ENCODE measurements around the gene FFAR2. TPM values are rescaled to one million over a fixed set of nuclear protein-coding genes. Genes with fewer than 3 reads are reported as not detected.
A peak's percentile ranks its signal among the peaks of the same experiment; 100 is the strongest.

The FFAR2 gene
- total and polyA plus RNA-seq, 7 experiments from 2014 or later, result 2.2 to 7.1 TPM; not detected in 5

GRCh38 chr19:35414442-35414841 is 33.6 kb upstream of the FFAR2 start:
- peaks cover 0 to 52% (median 22%) of the 10 kb centered on the region in 5 donors for H3K27me3 Mint-ChIP-seq
- no peaks in the 10 kb centered on the region for H3K4me1 ChIP-seq (ENCODE audit: control insufficient read depth in 2 of 2, insufficient read depth in 2 of 2, low read length in 2 of 2)
- H3K27me3 ChIP-seq (ENCODE audit: control insufficient read depth in 2 of 2, insufficient read depth in 2 of 2, low read length in 2 of 2), result peaks cover 0 to 10% of the 10 kb centered on the region in 2 donors
- H3K4me3 Mint-ChIP-seq, result no peak overlapping the region
- DNase-seq (no peak), ATAC-seq (no peak)
- no peaks in the 10 kb centered on the region for H3K36me3 Mint-ChIP-seq
- POLR2A ChIA-PET, result no interaction called here
- H3K9me3 Mint-ChIP-seq, result peaks cover 0 to 1% (median 0%) of the 10 kb centered on the region in 11 donors
- peaks cover 0 to 4% (median 0%) of the 10 kb centered on the region in 7 donors for H3K4me1 Mint-ChIP-seq
- intact Hi-C loops (cut with micrococcal nuclease), result no loop called here
- no peak overlapping the region for H3K4me3 ChIP-seq (ENCODE audit: low read length)
- no peaks in the 10 kb centered on the region for H3K9me3 ChIP-seq (ENCODE audit: control insufficient read depth in 2 of 3, low read length in 3 of 3)
- H3K36me3 ChIP-seq (ENCODE audit: control insufficient read depth in 2 of 3, insufficient read depth in 3 of 3, low read length in 3 of 3), result no peaks in the 10 kb centered on the region
- no peak overlapping the region for H3K27ac ChIP-seq (ENCODE audit: low read depth, low read length)
- CTCF ChIA-PET, result no interaction called here
- no peak overlapping the region for H3K27ac Mint-ChIP-seq

- no peak overlapping the region for H3K27ac Mint-ChIP-seq
- no peak for ATAC-seq
- intact Hi-C loops (cut with micrococcal nuclease), result no loop called here
- no peaks in the 10 kb centered on the region for H3K36me3 Mint-ChIP-seq
- Histone ChIP-seq H3K4me3 (ENCODE audit: low read length) (no peak overlapping the region), H3K4me1 (ENCODE audit: control insufficient read depth in 2 of 2, insufficient read depth in 2 of 2, low read length in 2 of 2) (no peaks in the 10 kb centered on the region), H3K27ac (ENCODE audit: low read depth, low read length) (no peak overlapping the region), H3K27me3 (ENCODE audit: control insufficient read depth in 2 of 2, insufficient read depth in 2 of 2, low read length in 2 of 2) (peaks cover 0 to 10% of the 10 kb centered on the region in 2 donors), H3K36me3 (ENCODE audit: control insufficient read depth in 2 of 3, insufficient read depth in 3 of 3, low read length in 3 of 3) (no peaks in the 10 kb centered on the region), H3K9me3 (ENCODE audit: control insufficient read depth in 2 of 3, low read length in 3 of 3) (no peaks in the 10 kb centered on the region)
- H3K4me1 Mint-ChIP-seq, result peaks cover 0 to 6% (median 0%) of the 10 kb centered on the region in 7 donors
- H3K4me3 Mint-ChIP-seq, result no peak overlapping the region
- POLR2A ChIA-PET, result no interaction called here
- peaks cover 0 to 1% (median 0%) of the 10 kb centered on the region in 11 donors for H3K9me3 Mint-ChIP-seq
- CTCF ChIA-PET, result no interaction called here
- DNase-seq, result no peak
- peaks cover 0 to 40% (median 22%) of the 10 kb centered on the region in 5 donors for H3K27me3 Mint-ChIP-seq
These were observed 31.7 kb upstream of the FFAR2 start for GRCh38 chr19:35416331-35416730.

GRCh38 chr19:35417278-35417677 is 30.8 kb upstream of the FFAR2 start:
- Mint-ChIP-seq H3K27me3 (peaks cover 0 to 40% (median 22%) of the 10 kb centered on the region in 5 donors), H3K4me3 (no peak overlapping the region), H3K4me1 (peaks cover 0 to 6% (median 0%) of the 10 kb centered on the region in 7 donors), H3K27ac (peak overlapping the region in 1 of 9 donors; percentile 32), H3K36me3 (no peaks in the 10 kb centered on the region), H3K9me3 (no peaks in the 10 kb centered on the region)
- DNase-seq, result no peak
- no peaks in the 10 kb centered on the region for H3K36me3 ChIP-seq (ENCODE audit: control insufficient read depth in 2 of 3, insufficient read depth in 3 of 3, low read length in 3 of 3)
- no peaks in the 10 kb centered on the region for H3K9me3 ChIP-seq (ENCODE audit: control insufficient read depth in 2 of 3, low read length in 3 of 3)
- H3K27ac ChIP-seq (ENCODE audit: low read depth, low read length), result no peak overlapping the region
- ChIA-PET POLR2A (no interaction called here), CTCF (no interaction called here)
- H3K27me3 ChIP-seq (ENCODE audit: control insufficient read depth in 2 of 2, insufficient read depth in 2 of 2, low read length in 2 of 2), result peaks cover 0 to 10% of the 10 kb centered on the region in 2 donors
- intact Hi-C loops (cut with micrococcal nuclease), result no loop called here
- no peak for ATAC-seq
- no peaks in the 10 kb centered on the region for H3K4me1 ChIP-seq (ENCODE audit: control insufficient read depth in 2 of 2, insufficient read depth in 2 of 2, low read length in 2 of 2)
- no peak overlapping the region for H3K4me3 ChIP-seq (ENCODE audit: low read length)

- Histone ChIP-seq H3K27ac (ENCODE audit: low read depth, low read length) (no peak overlapping the region), H3K4me1 (ENCODE audit: control insufficient read depth in 2 of 2, insufficient read depth in 2 of 2, low read length in 2 of 2) (no peaks in the 10 kb centered on the region), H3K4me3 (ENCODE audit: low read length) (no peak overlapping the region), H3K27me3 (ENCODE audit: control insufficient read depth in 2 of 2, insufficient read depth in 2 of 2, low read length in 2 of 2) (peaks cover 0 to 10% of the 10 kb centered on the region in 2 donors), H3K9me3 (ENCODE audit: control insufficient read depth in 2 of 3, low read length in 3 of 3) (no peaks in the 10 kb centered on the region), H3K36me3 (ENCODE audit: control insufficient read depth in 2 of 3, insufficient read depth in 3 of 3, low read length in 3 of 3) (no peaks in the 10 kb centered on the region)
- ChIA-PET POLR2A (interaction anchor here (0.7 kb wide), 1 partner anchor 44 kb away, joined by 3 read pairs; no protein-coding TSS in a partner anchor), CTCF (no interaction called here)
- Mint-ChIP-seq H3K36me3 (no peaks in the 10 kb centered on the region), H3K27ac (peak overlapping the region in 1 of 9 donors; percentile 32), H3K4me3 (no peak overlapping the region), H3K9me3 (no peaks in the 10 kb centered on the region), H3K27me3 (peaks cover 0 to 39% (median 18%) of the 10 kb centered on the region in 5 donors), H3K4me1 (peaks cover 0 to 6% (median 0%) of the 10 kb centered on the region in 7 donors)
- intact Hi-C loops (cut with micrococcal nuclease), result no loop called here
- ATAC-seq (no peak), DNase-seq (no peak)
These were observed 30.1 kb upstream of the FFAR2 start for GRCh38 chr19:35417713-35418534.

DNA sequence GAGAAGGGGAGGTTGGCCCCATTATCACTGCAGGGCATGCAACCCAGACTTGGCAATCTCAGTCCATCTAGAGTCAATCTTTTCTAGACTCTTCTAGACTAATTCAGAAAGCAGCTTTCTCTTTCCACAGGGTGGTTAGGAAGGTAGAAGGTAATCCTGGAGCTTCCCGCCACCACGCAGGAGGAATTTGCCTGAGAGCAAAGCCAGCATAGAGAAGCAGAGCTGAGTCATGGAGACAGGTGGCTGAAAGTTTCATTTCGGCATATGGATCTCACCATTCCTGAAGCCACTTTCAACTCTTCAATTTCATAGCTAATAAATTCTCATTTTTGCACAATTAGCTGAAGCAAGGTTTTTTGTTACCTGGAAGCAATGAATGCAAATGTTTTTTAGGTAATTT is 29.0 kb upstream of the FFAR2 start:
- Mint-ChIP-seq H3K9me3 (no peaks in the 10 kb centered on the region), H3K36me3 (no peaks in the 10 kb centered on the region), H3K27ac (no peak overlapping the region), H3K4me3 (no peak overlapping the region), H3K4me1 (peaks cover 0 to 6% (median 0%) of the 10 kb centered on the region in 7 donors), H3K27me3 (peaks cover 0 to 37% (median 19%) of the 10 kb centered on the region in 5 donors)
- intact Hi-C loops (cut with micrococcal nuclease), result no loop called here
- peaks cover 0 to 6% of the 10 kb centered on the region in 2 donors for H3K27me3 ChIP-seq (ENCODE audit: control insufficient read depth in 2 of 2, insufficient read depth in 2 of 2, low read length in 2 of 2)
- ATAC-seq, result no peak
- H3K4me3 ChIP-seq (ENCODE audit: low read length), result no peak overlapping the region
- ChIA-PET CTCF (no interaction called here), POLR2A (no interaction called here)
- no peak overlapping the region for H3K27ac ChIP-seq (ENCODE audit: low read depth, low read length)
- no peaks in the 10 kb centered on the region for H3K9me3 ChIP-seq (ENCODE audit: control insufficient read depth in 2 of 3, low read length in 3 of 3)
- H3K4me1 ChIP-seq (ENCODE audit: control insufficient read depth in 2 of 2, insufficient read depth in 2 of 2, low read length in 2 of 2), result no peaks in the 10 kb centered on the region
- DNase-seq, result no peak
- H3K36me3 ChIP-seq (ENCODE audit: control insufficient read depth in 2 of 3, insufficient read depth in 3 of 3, low read length in 3 of 3), result no peaks in the 10 kb centered on the region

- DNase-seq (no peak), ATAC-seq (no peak)
- H3K4me1 ChIP-seq (ENCODE audit: control insufficient read depth in 2 of 2, insufficient read depth in 2 of 2, low read length in 2 of 2), result no peaks in the 10 kb centered on the region
- POLR2A ChIA-PET, result no interaction called here
- CTCF ChIA-PET, result no interaction called here
- H3K27me3 ChIP-seq (ENCODE audit: control insufficient read depth in 2 of 2, insufficient read depth in 2 of 2, low read length in 2 of 2), result peaks cover 0 to 6% of the 10 kb centered on the region in 2 donors
- no peak overlapping the region for H3K27ac Mint-ChIP-seq
- no peaks in the 10 kb centered on the region for H3K36me3 ChIP-seq (ENCODE audit: control insufficient read depth in 2 of 3, insufficient read depth in 3 of 3, low read length in 3 of 3)
- intact Hi-C loops (cut with micrococcal nuclease), result loop anchor here in 1 of 2 donors (5.0 kb wide), 1 partner anchor 42 kb away; no protein-coding TSS in a partner anchor
- H3K27me3 Mint-ChIP-seq, result peaks cover 0 to 37% (median 22%) of the 10 kb centered on the region in 5 donors
- peaks cover 0 to 6% (median 0%) of the 10 kb centered on the region in 7 donors for H3K4me1 Mint-ChIP-seq
- H3K9me3 ChIP-seq (ENCODE audit: control insufficient read depth in 2 of 3, low read length in 3 of 3), result no peaks in the 10 kb centered on the region
- no peaks in the 10 kb centered on the region for H3K9me3 Mint-ChIP-seq
- H3K4me3 Mint-ChIP-seq, result no peak overlapping the region
- no peaks in the 10 kb centered on the region for H3K36me3 Mint-ChIP-seq
- H3K27ac ChIP-seq (ENCODE audit: low read depth, low read length), result no peak overlapping the region
- no peak overlapping the region for H3K4me3 ChIP-seq (ENCODE audit: low read length)
These were observed 28.3 kb upstream of the FFAR2 start for GRCh38 chr19:35419805-35420204.
